Upper lobe of left lung (tissue), 6 donors: ENCODE measurements around the gene CEP135. TPM values are rescaled to one million over a fixed set of nuclear protein-coding genes. Genes with fewer than 3 reads are reported as not detected.
"Not testable (repeated sequence)": the region's sequence is repeated elsewhere in the genome, so short reads cannot be mapped to it uniquely, and the experiment has no call there.

ENCODE experiments used
- ATAC-seq, 2 donors: fragments of 200-7000 bp; cut with Tn5 transposase; one replicate each; pipeline ENCODE4 v1.9.1; 2022; ENCODE audit warnings: mild to moderate bottlenecking in 2 of 2, moderate library complexity in 2 of 2; ENCODE audit not compliant: low FRiP score in 2 of 2
- DNase-seq, 2 donors: peaks; one replicate each; pipeline ENCODE4 v3.0.0-alpha.2; 2019 to 2020
- H3K27ac ChIP-seq, 4 donors: fragments of 200-600 bp; sonication (generic); one replicate each; pipeline ENCODE4 v1.5.1; 2016 to 2019
- H3K27me3 ChIP-seq, 4 donors: fragments of 200-600 bp; sonication (generic); one replicate each; pipeline ENCODE4 v1.5.1; 2017 to 2019
- H3K36me3 ChIP-seq, 4 donors: fragments of 200-600 bp; sonication (generic); one replicate each; pipeline ENCODE4 v1.5.1; 2016 to 2019
- H3K4me1 ChIP-seq, 4 donors: fragments of 200-600 bp; sonication (generic); one replicate each; pipeline ENCODE4 v1.5.1; 2018 to 2019
- H3K4me3 ChIP-seq, 4 donors: fragments of 200-600 bp; sonication (generic); one replicate each; pipeline ENCODE4 v1.5.1; 2017 to 2019; ENCODE audit warnings: mild to moderate bottlenecking in 2 of 4, moderate library complexity in 1 of 4
- H3K9me3 ChIP-seq, 4 donors: fragments of 200-600 bp; sonication (generic); one replicate each; pipeline ENCODE4 v1.5.1; 2018 to 2019
- EP300 ChIP-seq, 4 donors: sonication (generic); formaldehyde crosslinking; IDR thresholded peaks; one replicate each; pipeline ENCODE4 v1.5.1; 2017; ENCODE audit warnings: antibody characterized with exemption in 4 of 4, control low read depth in 2 of 4
- POLR2A ChIP-seq, 4 donors: fragments of 450-650 bp; IDR thresholded peaks; one replicate each; pipeline ENCODE4 v1.5.1; 2016 to 2017; ENCODE audit warnings: antibody characterized with exemption in 4 of 4, mild to moderate bottlenecking in 2 of 4
- POLR2AphosphoS5 ChIP-seq, 2 donors: sonication (generic); formaldehyde crosslinking; IDR thresholded peaks; one replicate each; pipeline ENCODE4 v1.5.1; 2017; ENCODE audit warnings: antibody characterized with exemption in 2 of 2
- WGBS, 2 donors: methylation state at CpG; one replicate each; pipeline ENCODE4 v1.1.5; 2017 to 2018; 5-methylcytosine and 5-hydroxymethylcytosine counted together
- total RNA-seq, 6 donors: library from RNA; depleted of rRNA in 4 of 6; stranded (reverse); fragments of >200 nt in 4 of 6; gene quantifications; one replicate each; pipeline versions ENCODE4 v1.1.0 to v1.2.1, GENCODE V29; 2016 to 2021
- TF ChIP-seq, protein P1 (sequence below), 6 experiments: fragments of 450-650 bp in 4 of 6; fragments of 200-600 bp in 2 of 6; sonication (generic) in 2 of 6; IDR thresholded peaks; one replicate each; pipeline ENCODE4 v1.5.1; 2016 to 2019; ENCODE audit warnings: antibody characterized with exemption in 6 of 6
- donor health status: DM: no; HTN: no; CAD: no; lungs with moderate emphysema.
- donor health status: DM: no; HTN: yes; CAD: no; lungs with severe emphysema.

The CEP135 gene
- total RNA-seq, 6 donors from 2014 or later = 4.7 to 14.1 (median 8.4) TPM

GRCh38 chr4:55965585-55965984 lies 16.8 kb downstream of the CEP135 start:
- Histone ChIP-seq H3K4me1 (no peaks in the 10 kb centered on the region), H3K9me3 (no peaks in the 10 kb centered on the region), H3K27me3 (no peaks in the 10 kb centered on the region), H3K4me3 (no peak overlapping the region), H3K27ac (no peak overlapping the region), H3K36me3 (peaks cover 0 to 28% (median 0%) of the 10 kb centered on the region in 4 donors)
- DNase-seq (no peak), ATAC-seq (no peak)
- TF ChIP-seq POLR2A (IDR thresholded peaks at IDR 0.05) (no peak), POLR2AphosphoS5 (IDR thresholded peaks at IDR 0.05) (no peak), EP300 (IDR thresholded peaks at IDR 0.05) (no peak)
- TF ChIP-seq, protein P1, sequence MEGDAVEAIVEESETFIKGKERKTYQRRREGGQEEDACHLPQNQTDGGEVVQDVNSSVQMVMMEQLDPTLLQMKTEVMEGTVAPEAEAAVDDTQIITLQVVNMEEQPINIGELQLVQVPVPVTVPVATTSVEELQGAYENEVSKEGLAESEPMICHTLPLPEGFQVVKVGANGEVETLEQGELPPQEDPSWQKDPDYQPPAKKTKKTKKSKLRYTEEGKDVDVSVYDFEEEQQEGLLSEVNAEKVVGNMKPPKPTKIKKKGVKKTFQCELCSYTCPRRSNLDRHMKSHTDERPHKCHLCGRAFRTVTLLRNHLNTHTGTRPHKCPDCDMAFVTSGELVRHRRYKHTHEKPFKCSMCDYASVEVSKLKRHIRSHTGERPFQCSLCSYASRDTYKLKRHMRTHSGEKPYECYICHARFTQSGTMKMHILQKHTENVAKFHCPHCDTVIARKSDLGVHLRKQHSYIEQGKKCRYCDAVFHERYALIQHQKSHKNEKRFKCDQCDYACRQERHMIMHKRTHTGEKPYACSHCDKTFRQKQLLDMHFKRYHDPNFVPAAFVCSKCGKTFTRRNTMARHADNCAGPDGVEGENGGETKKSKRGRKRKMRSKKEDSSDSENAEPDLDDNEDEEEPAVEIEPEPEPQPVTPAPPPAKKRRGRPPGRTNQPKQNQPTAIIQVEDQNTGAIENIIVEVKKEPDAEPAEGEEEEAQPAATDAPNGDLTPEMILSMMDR (IDR thresholded peaks at IDR 0.05) = no peak
- WGBS, 2 donors = 74 to 76% methylated on average over 4 of the region's 4 CpGs

DNA sequence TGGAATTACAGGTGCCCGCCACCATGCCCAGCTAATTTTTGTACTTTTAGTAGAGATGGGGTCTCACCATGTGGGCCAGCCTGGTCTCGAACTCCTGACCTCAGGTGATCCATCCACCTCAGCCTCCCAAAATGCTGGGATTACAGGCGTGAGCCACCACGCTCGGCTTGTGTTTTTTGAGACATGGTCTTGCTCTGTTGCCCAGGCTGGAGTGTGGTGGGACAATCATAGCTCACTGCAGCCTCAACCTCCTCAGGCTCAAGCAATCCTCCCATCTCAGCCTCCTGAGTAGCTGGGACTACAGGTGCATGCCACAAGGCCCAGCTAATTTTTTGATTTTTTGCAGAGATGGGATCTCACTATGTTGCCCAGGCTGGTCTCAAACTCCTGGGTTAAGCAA lies 17.6 kb downstream of the CEP135 start:
- peaks cover 0 to 28% (median 0%) of the 10 kb centered on the region in 4 donors for H3K36me3 ChIP-seq
- not testable (repeated sequence) for H3K27me3 ChIP-seq, H3K9me3 ChIP-seq, H3K4me1 ChIP-seq, DNase-seq, H3K4me3 ChIP-seq, H3K27ac ChIP-seq, ATAC-seq
- WGBS, 2 donors = 97 to 100% methylated on average over 5 of the region's 5 CpGs

- H3K9me3 ChIP-seq = no peaks in the 10 kb centered on the region
- TF ChIP-seq POLR2A (IDR thresholded peaks at IDR 0.05) (no peak), POLR2AphosphoS5 (IDR thresholded peaks at IDR 0.05) (no peak), EP300 (IDR thresholded peaks at IDR 0.05) (no peak)
- TF ChIP-seq, protein P1 (IDR thresholded peaks at IDR 0.05) = no peak
- H3K27me3 ChIP-seq = no peaks in the 10 kb centered on the region
- peaks cover 0 to 37% (median 6%) of the 10 kb centered on the region in 4 donors for H3K36me3 ChIP-seq
- H3K4me1 ChIP-seq = no peaks in the 10 kb centered on the region
- WGBS, 2 donors = 100% methylated on average over 1 of the region's 1 CpG
- ATAC-seq (no peak), DNase-seq (no peak)
- H3K27ac ChIP-seq = no peak overlapping the region
- no peak overlapping the region for H3K4me3 ChIP-seq
Observed at GRCh38 chr4:55967376-55967775, 18.6 kb downstream of the CEP135 start.

DNA sequence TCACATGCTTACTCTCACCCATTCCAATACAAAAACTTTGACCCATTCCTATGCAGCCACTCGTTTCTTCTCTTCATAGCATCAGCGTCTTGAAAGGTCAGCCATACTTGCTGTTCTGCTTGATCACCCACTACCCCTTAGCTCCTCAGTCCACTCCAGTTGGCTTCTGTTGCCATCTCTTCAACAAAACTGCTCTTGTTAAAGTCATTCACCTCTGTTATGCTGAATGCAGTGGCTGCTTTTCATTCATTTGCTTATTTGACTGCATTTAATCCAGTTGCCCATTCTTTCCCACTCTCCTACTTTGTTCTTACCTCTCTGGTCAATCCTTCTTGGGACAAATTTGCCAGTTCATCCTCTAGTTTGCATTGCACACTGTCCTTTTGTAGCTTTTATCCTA lies 24.9 kb downstream of the CEP135 start:
- DNase-seq (no peak), ATAC-seq (no peak)
- no peaks in the 10 kb centered on the region for H3K4me1 ChIP-seq

GRCh38 chr4:55977811-55978210 lies 29.1 kb downstream of the CEP135 start:
- Histone ChIP-seq H3K27ac (no peak overlapping the region), H3K27me3 (no peaks in the 10 kb centered on the region), H3K4me3 (no peak overlapping the region), H3K36me3 (peaks cover 0 to 41% (median 13%) of the 10 kb centered on the region in 4 donors), H3K4me1 (no peaks in the 10 kb centered on the region), H3K9me3 (no peaks in the 10 kb centered on the region)
- ATAC-seq (no peak), DNase-seq (no peak)
- WGBS, 2 donors = 91 to 99% methylated on average over 4 of the region's 4 CpGs
- TF ChIP-seq EP300 (IDR thresholded peaks at IDR 0.05) (no peak), POLR2A (IDR thresholded peaks at IDR 0.05) (no peak), POLR2AphosphoS5 (IDR thresholded peaks at IDR 0.05) (no peak)
- TF ChIP-seq, protein P1 (IDR thresholded peaks at IDR 0.05) = no peak

More for the DNA sequence above, 24.9 kb downstream of the CEP135 start:
- no peaks in the 10 kb centered on the region for H3K9me3 ChIP-seq
- no peaks in the 10 kb centered on the region for H3K27me3 ChIP-seq
- H3K36me3 ChIP-seq = peaks cover 0 to 28% (median 13%) of the 10 kb centered on the region in 4 donors
- TF ChIP-seq POLR2A (IDR thresholded peaks at IDR 0.05) = no peak
- TF ChIP-seq POLR2AphosphoS5 (IDR thresholded peaks at IDR 0.05) = no peak
- TF ChIP-seq EP300 (IDR thresholded peaks at IDR 0.05) = no peak
- TF ChIP-seq, protein P1 (IDR thresholded peaks at IDR 0.05) = no peak
- no peak overlapping the region for H3K4me3 ChIP-seq
- WGBS, 2 donors = 96 to 97% methylated on average over 2 of the region's 2 CpGs
- no peak overlapping the region for H3K27ac ChIP-seq
